ENCODE measurements around the gene IL1RL2.

DNA sequence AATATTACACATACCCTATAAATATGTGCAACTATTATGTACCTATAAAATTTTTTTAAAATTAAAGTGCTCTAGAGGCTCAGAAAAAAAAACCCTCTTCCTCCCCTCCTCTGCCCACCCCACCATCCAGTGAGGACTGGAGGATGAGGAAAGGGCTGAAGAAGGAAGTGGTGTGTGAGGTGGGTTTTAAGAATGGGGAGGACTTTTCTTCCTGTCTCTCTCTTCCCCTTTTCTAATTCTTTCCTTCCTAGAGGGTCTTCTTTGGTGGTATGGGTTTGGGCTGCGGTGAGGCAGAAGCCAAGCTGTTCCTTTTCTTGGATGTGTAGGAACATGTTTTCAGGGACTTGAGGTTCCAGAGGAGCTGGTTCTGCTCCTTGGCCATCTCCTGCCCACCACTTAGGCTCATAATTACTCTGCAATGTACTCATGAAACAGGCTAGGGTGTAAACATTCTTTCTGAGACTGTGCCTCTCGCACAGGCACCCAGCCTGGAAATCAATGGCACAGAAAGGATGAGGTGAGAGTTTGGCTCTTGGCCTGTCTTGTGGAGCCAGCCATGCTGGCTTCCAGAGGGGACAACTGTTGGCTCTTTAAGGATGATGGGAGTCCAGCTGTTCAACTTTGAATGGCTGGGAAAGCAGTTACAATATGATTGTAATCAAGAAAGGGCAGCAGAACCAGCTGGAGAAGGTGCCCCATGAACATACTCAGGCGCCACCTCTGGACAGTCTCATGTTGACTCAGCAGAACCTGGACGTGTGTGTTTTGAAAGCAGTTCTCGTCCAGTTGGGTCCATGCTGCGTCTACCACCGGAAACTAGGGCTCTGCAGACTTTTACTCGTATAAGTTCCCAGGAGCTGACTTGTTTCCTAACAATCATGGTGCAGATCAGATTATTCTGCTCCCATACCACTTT is 38.3 kb downstream of the IL1RL2 start:
- TF ChIP-seq, protein P1, sequence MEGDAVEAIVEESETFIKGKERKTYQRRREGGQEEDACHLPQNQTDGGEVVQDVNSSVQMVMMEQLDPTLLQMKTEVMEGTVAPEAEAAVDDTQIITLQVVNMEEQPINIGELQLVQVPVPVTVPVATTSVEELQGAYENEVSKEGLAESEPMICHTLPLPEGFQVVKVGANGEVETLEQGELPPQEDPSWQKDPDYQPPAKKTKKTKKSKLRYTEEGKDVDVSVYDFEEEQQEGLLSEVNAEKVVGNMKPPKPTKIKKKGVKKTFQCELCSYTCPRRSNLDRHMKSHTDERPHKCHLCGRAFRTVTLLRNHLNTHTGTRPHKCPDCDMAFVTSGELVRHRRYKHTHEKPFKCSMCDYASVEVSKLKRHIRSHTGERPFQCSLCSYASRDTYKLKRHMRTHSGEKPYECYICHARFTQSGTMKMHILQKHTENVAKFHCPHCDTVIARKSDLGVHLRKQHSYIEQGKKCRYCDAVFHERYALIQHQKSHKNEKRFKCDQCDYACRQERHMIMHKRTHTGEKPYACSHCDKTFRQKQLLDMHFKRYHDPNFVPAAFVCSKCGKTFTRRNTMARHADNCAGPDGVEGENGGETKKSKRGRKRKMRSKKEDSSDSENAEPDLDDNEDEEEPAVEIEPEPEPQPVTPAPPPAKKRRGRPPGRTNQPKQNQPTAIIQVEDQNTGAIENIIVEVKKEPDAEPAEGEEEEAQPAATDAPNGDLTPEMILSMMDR (IDR thresholded peaks at IDR 0.05) = no peak
- no peak for TF ChIP-seq POLR2A (IDR thresholded peaks at IDR 0.05)

Measured in thyroid gland (tissue), 4 donors.